ENCODE measurements around the gene FYN.

FYN gene

DNA sequence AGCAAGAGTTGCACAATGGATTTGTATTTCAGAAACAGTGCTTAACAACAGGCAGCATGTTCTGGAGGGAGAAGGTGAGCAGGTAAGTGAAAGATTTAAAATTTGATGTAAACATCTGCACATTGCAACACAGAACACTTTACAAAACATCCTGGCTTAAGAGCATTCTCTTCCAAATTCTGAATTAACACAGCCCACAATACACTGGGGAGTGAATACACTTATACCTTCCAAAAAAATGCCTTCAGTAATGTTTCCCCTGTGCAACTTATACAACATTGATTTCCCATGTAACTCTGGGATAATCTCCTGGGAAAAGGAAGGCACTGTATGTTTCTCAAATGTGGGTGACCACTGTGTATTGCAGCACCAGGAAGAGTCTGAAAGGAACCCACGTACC lies 127.6 kb downstream of the FYN start:
- POLR2A ChIA-PET, result no interaction called here
- DNase-seq (ENCODE audit: low read depth, low spot score), result no peak
- TF ChIP-seq, protein P1, sequence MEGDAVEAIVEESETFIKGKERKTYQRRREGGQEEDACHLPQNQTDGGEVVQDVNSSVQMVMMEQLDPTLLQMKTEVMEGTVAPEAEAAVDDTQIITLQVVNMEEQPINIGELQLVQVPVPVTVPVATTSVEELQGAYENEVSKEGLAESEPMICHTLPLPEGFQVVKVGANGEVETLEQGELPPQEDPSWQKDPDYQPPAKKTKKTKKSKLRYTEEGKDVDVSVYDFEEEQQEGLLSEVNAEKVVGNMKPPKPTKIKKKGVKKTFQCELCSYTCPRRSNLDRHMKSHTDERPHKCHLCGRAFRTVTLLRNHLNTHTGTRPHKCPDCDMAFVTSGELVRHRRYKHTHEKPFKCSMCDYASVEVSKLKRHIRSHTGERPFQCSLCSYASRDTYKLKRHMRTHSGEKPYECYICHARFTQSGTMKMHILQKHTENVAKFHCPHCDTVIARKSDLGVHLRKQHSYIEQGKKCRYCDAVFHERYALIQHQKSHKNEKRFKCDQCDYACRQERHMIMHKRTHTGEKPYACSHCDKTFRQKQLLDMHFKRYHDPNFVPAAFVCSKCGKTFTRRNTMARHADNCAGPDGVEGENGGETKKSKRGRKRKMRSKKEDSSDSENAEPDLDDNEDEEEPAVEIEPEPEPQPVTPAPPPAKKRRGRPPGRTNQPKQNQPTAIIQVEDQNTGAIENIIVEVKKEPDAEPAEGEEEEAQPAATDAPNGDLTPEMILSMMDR (IDR thresholded peaks at IDR 0.05; ENCODE audit: insufficient read depth, low read length, missing control alignments), result no peak
- no peak overlapping the region for H3K4me3 ChIP-seq (ENCODE audit: low read depth, low read length)
- CTCF ChIA-PET, result no interaction called here

DNA sequence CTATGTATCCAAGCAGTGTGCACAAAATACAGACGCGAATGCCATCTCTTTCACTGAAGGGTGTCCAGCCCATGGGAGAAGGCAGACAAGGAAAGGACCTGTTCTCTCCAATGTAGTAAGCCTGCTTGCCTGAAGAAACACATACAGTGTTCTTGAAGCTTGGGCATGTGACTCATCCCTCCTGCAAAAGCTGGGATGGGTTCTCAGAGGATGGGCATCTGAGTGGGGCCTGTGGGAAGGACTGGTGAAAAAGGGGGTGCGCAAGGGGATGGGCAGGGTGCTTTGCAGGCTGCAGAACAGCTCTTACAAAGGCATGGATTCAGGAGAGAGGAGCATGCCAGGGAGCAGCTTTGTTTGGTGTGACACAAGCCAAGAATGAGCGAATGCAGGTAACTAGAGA lies 128.1 kb downstream of the FYN start:
- no peak for DNase-seq (ENCODE audit: low read depth, low spot score)
- POLR2A ChIA-PET, result no interaction called here
- TF ChIP-seq, protein P1 (IDR thresholded peaks at IDR 0.05; ENCODE audit: insufficient read depth, low read length, missing control alignments), result no peak
- CTCF ChIA-PET, result no interaction called here
- H3K4me3 ChIP-seq (ENCODE audit: low read depth, low read length), result no peak overlapping the region

DNA sequence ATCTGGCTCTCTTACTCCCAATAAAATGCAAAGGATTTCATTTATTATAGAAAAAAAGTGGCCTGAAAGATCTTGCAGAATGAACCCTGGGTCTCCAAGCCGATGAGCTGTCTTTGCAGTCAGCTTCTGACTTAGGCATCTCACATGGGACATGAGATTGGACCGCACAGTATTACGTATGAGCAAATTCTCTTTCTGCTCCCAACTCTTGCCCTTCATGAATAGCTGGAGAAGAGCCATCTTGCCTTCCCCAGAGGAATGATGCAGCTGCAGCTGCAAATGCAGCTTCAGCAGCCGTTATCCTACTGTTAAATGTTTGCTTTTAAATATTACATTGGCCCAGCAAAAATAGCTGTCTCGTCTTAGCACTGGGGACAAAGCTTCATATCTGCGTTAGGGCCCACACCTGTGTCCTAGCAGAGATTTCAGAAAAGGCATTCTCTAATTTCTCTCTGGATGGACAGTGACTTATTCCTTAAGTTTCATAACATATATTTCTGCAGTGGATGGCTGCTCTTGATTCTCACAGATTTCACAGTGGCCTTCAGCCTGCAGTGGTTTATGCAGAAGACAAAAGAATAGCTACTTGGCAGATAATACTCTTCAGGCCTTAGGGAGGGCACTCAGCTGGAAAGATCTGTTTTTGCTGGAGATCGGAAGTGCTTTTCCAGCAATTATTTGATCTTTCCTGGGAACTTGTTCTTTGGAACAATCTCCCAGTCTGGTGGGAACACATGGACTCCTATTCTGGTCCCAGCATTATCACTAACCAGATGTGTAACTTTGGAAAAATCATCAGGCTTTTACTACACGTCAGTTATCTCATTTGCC lies 129.2 kb downstream of the FYN start:
- TF ChIP-seq, protein P1 (IDR thresholded peaks at IDR 0.05; ENCODE audit: insufficient read depth, low read length, missing control alignments), result no peak
- CTCF ChIA-PET, result interaction anchor here (0.8 to 1.6 kb wide), 8 partner anchors 9 to 567 kb away, joined by 3 to 5 read pairs (median 4); no protein-coding TSS in a partner anchor
- DNase-seq (ENCODE audit: low read depth, low spot score), result no peak
- POLR2A ChIA-PET, result no interaction called here
- no peak overlapping the region for H3K4me3 ChIP-seq (ENCODE audit: low read depth, low read length)

DNA sequence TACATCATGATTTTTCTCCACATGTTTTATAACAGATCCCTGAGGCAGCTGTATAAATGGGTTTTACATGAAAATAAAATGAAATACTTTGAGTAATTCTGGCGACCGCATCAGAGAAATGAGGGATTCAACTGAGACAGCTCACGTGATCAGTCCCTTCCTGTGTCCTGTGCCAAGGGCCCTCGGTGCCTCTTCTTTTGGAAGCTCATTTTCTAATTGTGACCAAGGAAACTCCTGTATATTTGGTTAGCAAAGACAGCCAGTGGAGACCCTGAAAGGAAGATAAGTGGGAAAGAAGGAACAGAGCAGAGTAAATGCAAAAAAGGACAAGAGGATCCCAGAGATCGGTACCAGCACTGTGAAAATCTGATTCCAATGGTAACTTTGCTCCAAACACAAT lies 129.9 kb downstream of the FYN start:
- no peak overlapping the region for H3K4me3 ChIP-seq (ENCODE audit: low read depth, low read length)
- TF ChIP-seq, protein P1 (IDR thresholded peaks at IDR 0.05; ENCODE audit: insufficient read depth, low read length, missing control alignments), result no peak
- no peak for DNase-seq (ENCODE audit: low read depth, low spot score)
- CTCF ChIA-PET, result interaction anchor here (0.8 to 1.6 kb wide), 8 partner anchors 9 to 568 kb away, joined by 3 to 5 read pairs (median 4); no protein-coding TSS in a partner anchor
- POLR2A ChIA-PET, result no interaction called here

DNA sequence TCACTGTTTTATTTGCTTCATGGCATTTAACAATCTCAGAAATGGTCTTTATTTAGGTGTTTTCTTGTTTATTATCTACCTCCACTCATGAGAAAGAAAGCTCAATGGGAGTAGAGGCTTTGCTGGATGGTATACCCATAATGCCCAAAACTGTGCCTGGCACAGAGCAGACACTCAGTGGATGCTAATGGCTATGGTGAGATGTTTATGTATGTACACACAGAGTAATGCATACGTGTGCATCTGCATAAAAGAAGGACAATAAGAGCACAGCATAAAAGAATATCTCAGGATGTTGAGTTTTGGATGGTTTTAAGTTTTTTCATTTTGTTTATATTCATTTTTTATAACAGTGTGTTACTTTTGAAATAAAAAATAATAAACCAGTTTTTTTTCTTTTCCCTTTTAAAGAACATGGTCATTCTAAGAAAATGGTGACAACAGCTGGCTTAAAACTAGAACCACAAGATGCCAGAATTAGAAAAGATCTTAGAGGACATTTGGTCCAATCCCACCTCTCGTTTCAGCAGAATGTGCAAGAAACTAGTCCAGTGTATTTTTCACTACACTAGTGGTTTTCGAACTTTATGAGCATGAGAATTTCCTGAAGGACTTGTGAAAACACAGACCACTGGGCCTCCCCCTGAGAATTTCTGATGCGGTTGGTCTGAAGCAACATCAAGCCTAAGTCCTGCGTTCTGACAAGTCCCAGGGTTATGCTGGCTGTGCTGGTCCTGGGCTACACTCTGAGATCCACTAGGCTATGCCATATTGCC lies 131.9 kb downstream of the FYN start:
- DNase-seq (ENCODE audit: low read depth, low spot score), result no peak
- ChIA-PET CTCF (interaction anchor here (0.7 to 1.3 kb wide), 3 partner anchors 29 to 59 kb away, joined by 3 read pairs; no protein-coding TSS in a partner anchor), POLR2A (no interaction called here)
- TF ChIP-seq, protein P1 (IDR thresholded peaks at IDR 0.05; ENCODE audit: insufficient read depth, low read length, missing control alignments), result no peak
- H3K4me3 ChIP-seq (ENCODE audit: low read depth, low read length), result no peak overlapping the region

DNA sequence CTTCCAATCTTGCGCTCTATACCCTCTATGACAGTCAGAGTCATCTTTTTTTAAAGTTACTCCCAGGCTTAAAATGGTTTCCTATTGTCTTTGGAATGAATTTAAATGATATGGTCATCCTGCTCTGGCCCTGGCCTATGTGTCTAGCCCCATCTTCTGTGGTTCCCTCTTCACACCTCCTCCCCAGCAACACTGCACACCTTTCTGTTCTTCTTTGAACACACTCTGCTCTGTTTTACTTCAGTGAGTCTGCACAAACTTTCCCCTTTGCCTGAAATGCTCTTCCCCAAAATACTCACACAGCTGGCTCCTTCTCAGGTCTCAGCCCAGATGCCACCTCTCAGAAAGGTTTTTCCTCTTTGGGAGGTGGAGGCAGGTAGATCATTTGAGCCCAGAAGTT lies 132.7 kb downstream of the FYN start:
- ChIA-PET CTCF (interaction anchor here (0.7 to 0.8 kb wide), 2 partner anchors 44 to 60 kb away, joined by 3 read pairs; no protein-coding TSS in a partner anchor), POLR2A (interaction anchor here (1.4 kb wide), 1 partner anchor 268 kb away, joined by 4 read pairs; no protein-coding TSS in a partner anchor)
- H3K4me3 ChIP-seq (ENCODE audit: low read depth, low read length), result no peak overlapping the region
- TF ChIP-seq, protein P1 (IDR thresholded peaks at IDR 0.05; ENCODE audit: insufficient read depth, low read length, missing control alignments), result no peak
- no peak for DNase-seq (ENCODE audit: low read depth, low spot score)
